A204.1 (cell line): ENCODE results near the gene CCDC122.

ENCODE experiments used
- FAIRE-seq: peaks from 2 replicates; lab custom pipeline; 2012; peaks lifted over from hg19 to GRCh38; lab: Jason Lieb, UNC

The CCDC122 gene

GRCh38 chr13:43800828-43801227, 78.7 kb downstream of the CCDC122 start:
- FAIRE-seq: no peak

- no peak for FAIRE-seq
These were observed 80.3 kb downstream of the CCDC122 start for GRCh38 chr13:43799191-43799590.

- no peak for FAIRE-seq
These were observed 81.7 kb downstream of the CCDC122 start for GRCh38 chr13:43797869-43798268.

- FAIRE-seq: no peak
These were observed 82.4 kb downstream of the CCDC122 start for GRCh38 chr13:43797159-43797558.

GRCh38 chr13:43794416-43794815, 85.1 kb downstream of the CCDC122 start:
- no peak for FAIRE-seq

- FAIRE-seq: no peak
These were observed 87.3 kb downstream of the CCDC122 start for GRCh38 chr13:43792076-43792881.

- FAIRE-seq: no peak
These were observed 91.5 kb downstream of the CCDC122 start for GRCh38 chr13:43787997-43788396.

GRCh38 chr13:43787518-43787891, 92.0 kb downstream of the CCDC122 start:
- no peak for FAIRE-seq

GRCh38 chr13:43786766-43787517, 92.6 kb downstream of the CCDC122 start, which contains the start of gene ENOX1:
Gene ENOX1, minus strand, starts transcription at chr13:43786972.
- no peak for FAIRE-seq

GRCh38 chr13:43786472-43786765, 93.1 kb downstream of the CCDC122 start:
- FAIRE-seq: no peak
